SK-N-SH treated with all-trans-retinoic acid at 6 μM for 48 hours (cell line): ENCODE results near the gene STK38L.

ENCODE experiments used
- ATAC-seq: fragments of 200-7000 bp; cut with Tn5 transposase; 3 replicates; pipeline ENCODE4 v1.9.1; 2020; ENCODE audit warnings: mild to moderate bottlenecking, moderate library complexity
- ARNTL ChIP-seq: fragments of 450-650 bp; formaldehyde crosslinking; IDR thresholded peaks from 2 replicates; pipeline ENCODE4 v1.5.0; 2020; ENCODE audit warnings: low read depth, mild to moderate bottlenecking, moderate library complexity, borderline replicate concordance
- BACH2 ChIP-seq: fragments of 250-450 bp; sonication (Bioruptor Pico); IDR thresholded peaks from 2 replicates; pipeline ENCODE4 v1.9.0; 2021; ENCODE audit warnings: mild to moderate bottlenecking, borderline replicate concordance
- CSDC2 ChIP-seq: fragments of 250-450 bp; sonication (Bioruptor Pico); IDR thresholded peaks from 2 replicates; pipeline ENCODE4 v1.5.0; 2020; ENCODE audit warnings: mild to moderate bottlenecking, moderate library complexity
- CSRNP3 ChIP-seq: fragments of 250-450 bp; sonication (Bioruptor Pico); IDR thresholded peaks from 2 replicates; pipeline ENCODE4 v1.5.1; 2021; ENCODE audit warnings: mild to moderate bottlenecking, moderate library complexity
- ESRRG ChIP-seq: fragments of 250-450 bp; sonication (Bioruptor Pico); IDR thresholded peaks from 2 replicates; pipeline ENCODE4 v1.6.1; 2021; ENCODE audit warnings: mild to moderate bottlenecking
- GLIS3 ChIP-seq: fragments of 250-450 bp; sonication (Bioruptor Pico); IDR thresholded peaks from 2 replicates; pipeline ENCODE4 v1.5.0; 2020; ENCODE audit warnings: mild to moderate bottlenecking, moderate library complexity
- ISL1 ChIP-seq: fragments of 250-450 bp; sonication (Bioruptor Pico); IDR thresholded peaks from 2 replicates; pipeline ENCODE4 v2.1.2; 2022; ENCODE audit warnings: mild to moderate bottlenecking, moderate library complexity
- OSR1 ChIP-seq: fragments of 250-450 bp; sonication (Bioruptor Pico); IDR thresholded peaks from 2 replicates; pipeline ENCODE4 v1.8.0; 2022; ENCODE audit warnings: moderate library complexity, mild to moderate bottlenecking, inconsistent platforms
- PATZ1 ChIP-seq: fragments of 250-450 bp; sonication (Bioruptor Pico); IDR thresholded peaks from 2 replicates; pipeline ENCODE4 v1.8.0; 2020; ENCODE audit warnings: mild to moderate bottlenecking, moderate library complexity, borderline replicate concordance
- PPARA ChIP-seq: fragments of 250-450 bp; sonication (Bioruptor Pico); IDR thresholded peaks from 2 replicates; pipeline ENCODE4 v1.5.0; 2020; ENCODE audit warnings: mild to moderate bottlenecking, borderline replicate concordance
- RARB ChIP-seq: fragments of 250-450 bp; sonication (Bioruptor Pico); IDR thresholded peaks from 2 replicates; pipeline ENCODE4 v1.8.0; 2021; ENCODE audit warnings: mild to moderate bottlenecking, moderate library complexity
- SNAI2 ChIP-seq: fragments of 250-450 bp; sonication (Bioruptor Pico); IDR thresholded peaks from 2 replicates; pipeline ENCODE4 v1.5.0; 2020; ENCODE audit warnings: mild to moderate bottlenecking, moderate library complexity
- TOX ChIP-seq: fragments of 250-450 bp; sonication (Bioruptor Pico); IDR thresholded peaks from 2 replicates; pipeline ENCODE4 v1.8.0; 2021; ENCODE audit warnings: mild to moderate bottlenecking, moderate library complexity, borderline replicate concordance
- TSHZ2 ChIP-seq: fragments of 250-450 bp; sonication (Bioruptor Pico); IDR thresholded peaks from 2 replicates; pipeline ENCODE4 v1.5.0; 2020; ENCODE audit warnings: mild to moderate bottlenecking, moderate library complexity
- ZC3H10 ChIP-seq: fragments of 250-450 bp; sonication (Bioruptor Pico); IDR thresholded peaks from 2 replicates; pipeline ENCODE4 v1.5.1; 2021; ENCODE audit warnings: mild to moderate bottlenecking, moderate library complexity
- ZFP3 ChIP-seq: fragments of 250-450 bp; sonication (Bioruptor Pico); IDR thresholded peaks from 2 replicates; pipeline ENCODE4 v1.5.0; 2020; ENCODE audit warnings: mild to moderate bottlenecking, moderate library complexity
- ZFP30 ChIP-seq: fragments of 450-650 bp; formaldehyde crosslinking; IDR thresholded peaks from 2 replicates; pipeline ENCODE4 v1.5.0; 2022; ENCODE audit warnings: mild to moderate bottlenecking, moderate library complexity
- ZNF565 ChIP-seq: fragments of 450-650 bp; formaldehyde crosslinking; conservative IDR thresholded peaks from 2 replicates; pipeline ENCODE4 v1.5.0; 2020; ENCODE audit warnings: low read depth, mild to moderate bottlenecking, moderate library complexity
- ZNF70 ChIP-seq: fragments of 450-650 bp; formaldehyde crosslinking; IDR thresholded peaks from 2 replicates; pipeline ENCODE4 v1.5.0; 2020; ENCODE audit warnings: mild to moderate bottlenecking, moderate library complexity

STK38L gene

GRCh38 chr12:27279826-27280225, 35.7 kb downstream of the STK38L start:
- TF ChIP-seq TOX (CRISPR knock-in tag) (no peak), PATZ1 (CRISPR knock-in tag) (no peak), ESRRG (CRISPR knock-in tag) (no peak), RARB (CRISPR knock-in tag) (no peak), CSRNP3 (CRISPR knock-in tag) (no peak), OSR1 (CRISPR knock-in tag) (no peak), SNAI2 (no peak), CSDC2 (CRISPR knock-in tag) (no peak), TSHZ2 (CRISPR knock-in tag) (no peak), ZNF565 (CRISPR knock-in tag) (no peak)
- TF ChIP-seq, all 23 proteins: peak for 0
- no peak for ATAC-seq

GRCh38 chr12:27280412-27280811, 36.3 kb downstream of the STK38L start:
- ATAC-seq, result no peak
- TF ChIP-seq ISL1 (CRISPR knock-in tag) (peak; percentile 45; the same call in 1 of the 2 replicates), ZNF565 (CRISPR knock-in tag) (no peak)

- ATAC-seq, result no peak
- no peak for TF ChIP-seq OSR1 (CRISPR knock-in tag)
- no peak for TF ChIP-seq PPARA (CRISPR knock-in tag)
- no peak for TF ChIP-seq ZFP3 (CRISPR knock-in tag)
- TF ChIP-seq, all 23 proteins: peak for 0
Observed at GRCh38 chr12:27282754-27283153, 38.7 kb downstream of the STK38L start.

GRCh38 chr12:27284021-27284420, 39.9 kb downstream of the STK38L start:
- TF ChIP-seq ISL1 (CRISPR knock-in tag), result no peak
- no peak for TF ChIP-seq ARNTL (CRISPR knock-in tag)
- TF ChIP-seq TOX (CRISPR knock-in tag), result no peak
- TF ChIP-seq ZNF70 (CRISPR knock-in tag), result no peak
- TF ChIP-seq ZFP3 (CRISPR knock-in tag), result no peak
- no peak for TF ChIP-seq ESRRG (CRISPR knock-in tag)
- no peak for TF ChIP-seq CSRNP3 (CRISPR knock-in tag)
- no peak for TF ChIP-seq PPARA (CRISPR knock-in tag)
- TF ChIP-seq GLIS3 (CRISPR knock-in tag), result no peak
- TF ChIP-seq ZFP30, result no peak
- TF ChIP-seq BACH2 (CRISPR knock-in tag), result no peak
- no peak for TF ChIP-seq ZC3H10 (CRISPR knock-in tag)
- no peak for TF ChIP-seq RARB (CRISPR knock-in tag)
- ATAC-seq, result no peak

- peak; percentile 71 for ATAC-seq
- TF ChIP-seq CSRNP3 (CRISPR knock-in tag) (no peak), ISL1 (CRISPR knock-in tag) (peak; percentile 47; the same call in 1 of the 2 replicates)
- TF ChIP-seq, all 23 proteins: peak for 1
Observed at GRCh38 chr12:27284751-27285150, 40.7 kb downstream of the STK38L start.
